Measurements from ENCODE around the gene TSHR.

TSHR gene

GRCh38 chr14:81193924-81194633 is 238.7 kb downstream of the TSHR start:
- DNase-seq = no peak
